Activated CD8-positive, alpha-beta T cell treated with anti-CD3 and anti-CD28 coated beads for 36 hours (primary cell): ENCODE results near the gene CAV1. TPM values are rescaled to one million over a fixed set of nuclear protein-coding genes. Genes with fewer than 3 reads are reported as not detected.

Experiments used
- ATAC-seq: fragments of 200-7000 bp; cut with Tn5 transposase; one replicate; pipeline ENCODE4 v1.10.0; 2021; ENCODE audit warnings: mild to moderate bottlenecking, moderate library complexity
- CTCF ChIA-PET: fragments of 350-600 bp; sonication (Branson Sonifier 250); formaldehyde crosslinking; loops from one replicate; lab custom pipeline; 2021; ENCODE audit warnings: antibody characterized with exemption; lab: Charles Lee
- POLR2A ChIA-PET: fragments of 350-600 bp; sonication (Branson Sonifier 250); formaldehyde crosslinking; loops from one replicate; lab custom pipeline; 2021; ENCODE audit warnings: antibody characterized with exemption; lab: Charles Lee
- DNase-seq: peaks from one replicate; pipeline ENCODE4 v3.0.0-alpha.2; 2020
- H3K27ac Mint-ChIP-seq: one replicate; pipeline ENCODE4 v1.8.0; 2021; ENCODE audit warnings: mild to moderate bottlenecking, mixed read lengths
- H3K27me3 Mint-ChIP-seq: one replicate; pipeline ENCODE4 v1.8.0; 2021; ENCODE audit warnings: mixed read lengths
- H3K36me3 Mint-ChIP-seq: one replicate; pipeline ENCODE4 v1.8.0; 2021; ENCODE audit warnings: low read depth, mixed read lengths
- H3K4me1 Mint-ChIP-seq: one replicate; pipeline ENCODE4 v1.8.0; 2021; ENCODE audit warnings: low read depth, mixed read lengths
- H3K4me3 Mint-ChIP-seq: one replicate; pipeline ENCODE4 v1.8.0; 2021; ENCODE audit warnings: mild to moderate bottlenecking, moderate library complexity, mixed read lengths
- H3K9me3 Mint-ChIP-seq: one replicate; pipeline ENCODE4 v1.8.0; 2021; ENCODE audit warnings: mixed read lengths
- intact Hi-C: fragments of 100-400 bp; cut with micrococcal nuclease; formaldehyde crosslinking; loops from one replicate; pipeline ENCODE4 v1.10.0; 2022
- total RNA-seq, 2 experiments: library from RNA; stranded (reverse); gene quantifications; one replicate each; pipeline ENCODE4 v1.2.3, GENCODE V29; 2021
- TF ChIP-seq, protein P1 (sequence below): fragments of 200-600 bp; IDR thresholded peaks from one replicate; pipeline ENCODE4 v1.8.0; 2022; ENCODE audit warnings: antibody characterized with exemption, mild to moderate bottlenecking

CAV1 gene
- total RNA-seq, 2 experiments from 2014 or later: 0.18 to 0.74 TPM

DNA sequence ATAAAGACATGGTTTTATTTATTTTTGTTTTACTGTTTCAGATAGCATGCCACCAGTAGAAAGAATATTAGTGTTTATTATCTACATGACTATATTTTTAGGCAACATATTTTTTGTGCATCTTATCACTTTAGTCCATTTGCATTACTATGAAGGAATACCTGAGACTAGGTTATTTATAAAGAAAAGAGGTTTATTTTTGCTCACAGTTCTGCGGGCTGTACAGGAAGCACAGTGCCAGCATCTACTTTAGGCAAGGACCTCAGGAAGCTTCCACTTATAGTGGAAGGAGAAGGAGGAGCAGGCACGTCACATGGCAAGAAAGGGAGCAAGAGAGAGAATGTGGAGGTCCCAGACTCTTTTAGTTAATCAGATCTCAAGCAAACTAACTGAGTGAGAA lies 19.6 kb upstream of the CAV1 start:
- intact Hi-C loops: no loop called here
- ChIA-PET POLR2A (no interaction called here), CTCF (interaction anchor here (1.2 kb wide), 1 partner anchor 17 kb away, joined by 3 read pairs; no protein-coding TSS in a partner anchor)
- Mint-ChIP-seq H3K27ac (no peak overlapping the region), H3K36me3 (no peaks in the 10 kb centered on the region), H3K4me3 (no peak overlapping the region), H3K27me3 (peaks cover 38% of the 10 kb centered on the region), H3K4me1 (peaks cover 7% of the 10 kb centered on the region), H3K9me3 (no peaks in the 10 kb centered on the region)
- TF ChIP-seq, protein P1, sequence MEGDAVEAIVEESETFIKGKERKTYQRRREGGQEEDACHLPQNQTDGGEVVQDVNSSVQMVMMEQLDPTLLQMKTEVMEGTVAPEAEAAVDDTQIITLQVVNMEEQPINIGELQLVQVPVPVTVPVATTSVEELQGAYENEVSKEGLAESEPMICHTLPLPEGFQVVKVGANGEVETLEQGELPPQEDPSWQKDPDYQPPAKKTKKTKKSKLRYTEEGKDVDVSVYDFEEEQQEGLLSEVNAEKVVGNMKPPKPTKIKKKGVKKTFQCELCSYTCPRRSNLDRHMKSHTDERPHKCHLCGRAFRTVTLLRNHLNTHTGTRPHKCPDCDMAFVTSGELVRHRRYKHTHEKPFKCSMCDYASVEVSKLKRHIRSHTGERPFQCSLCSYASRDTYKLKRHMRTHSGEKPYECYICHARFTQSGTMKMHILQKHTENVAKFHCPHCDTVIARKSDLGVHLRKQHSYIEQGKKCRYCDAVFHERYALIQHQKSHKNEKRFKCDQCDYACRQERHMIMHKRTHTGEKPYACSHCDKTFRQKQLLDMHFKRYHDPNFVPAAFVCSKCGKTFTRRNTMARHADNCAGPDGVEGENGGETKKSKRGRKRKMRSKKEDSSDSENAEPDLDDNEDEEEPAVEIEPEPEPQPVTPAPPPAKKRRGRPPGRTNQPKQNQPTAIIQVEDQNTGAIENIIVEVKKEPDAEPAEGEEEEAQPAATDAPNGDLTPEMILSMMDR: no peak
- no peak for DNase-seq
- ATAC-seq: no peak

DNA sequence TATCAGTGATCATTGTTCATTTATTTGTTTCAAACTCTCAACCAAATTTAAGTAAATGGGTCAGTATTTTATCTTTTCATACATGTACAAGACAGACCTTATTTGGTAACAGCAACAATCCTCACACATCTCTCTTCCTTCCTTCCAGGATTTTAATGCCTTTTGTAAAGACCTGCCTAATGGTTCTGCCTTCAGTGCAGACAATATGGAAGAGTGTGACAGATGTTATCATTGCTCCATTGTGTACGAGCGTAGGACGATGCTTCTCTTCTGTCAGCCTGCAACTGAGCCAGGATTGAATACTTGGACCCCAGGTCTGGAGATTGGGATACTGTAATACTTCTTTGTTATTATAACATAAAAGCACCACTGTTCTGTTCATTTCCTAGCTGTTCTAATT lies 19.0 kb upstream of the CAV1 start:
- peaks cover 32% of the 10 kb centered on the region for H3K27me3 Mint-ChIP-seq
- POLR2A ChIA-PET: no interaction called here
- CTCF ChIA-PET: no interaction called here
- DNase-seq: no peak
- H3K4me3 Mint-ChIP-seq: no peak overlapping the region
- no peak overlapping the region for H3K27ac Mint-ChIP-seq
- no peak for ATAC-seq
- no peaks in the 10 kb centered on the region for H3K36me3 Mint-ChIP-seq
- H3K9me3 Mint-ChIP-seq: no peaks in the 10 kb centered on the region
- intact Hi-C loops: no loop called here
- peaks cover 2% of the 10 kb centered on the region for H3K4me1 Mint-ChIP-seq
- TF ChIP-seq, protein P1: no peak

DNA sequence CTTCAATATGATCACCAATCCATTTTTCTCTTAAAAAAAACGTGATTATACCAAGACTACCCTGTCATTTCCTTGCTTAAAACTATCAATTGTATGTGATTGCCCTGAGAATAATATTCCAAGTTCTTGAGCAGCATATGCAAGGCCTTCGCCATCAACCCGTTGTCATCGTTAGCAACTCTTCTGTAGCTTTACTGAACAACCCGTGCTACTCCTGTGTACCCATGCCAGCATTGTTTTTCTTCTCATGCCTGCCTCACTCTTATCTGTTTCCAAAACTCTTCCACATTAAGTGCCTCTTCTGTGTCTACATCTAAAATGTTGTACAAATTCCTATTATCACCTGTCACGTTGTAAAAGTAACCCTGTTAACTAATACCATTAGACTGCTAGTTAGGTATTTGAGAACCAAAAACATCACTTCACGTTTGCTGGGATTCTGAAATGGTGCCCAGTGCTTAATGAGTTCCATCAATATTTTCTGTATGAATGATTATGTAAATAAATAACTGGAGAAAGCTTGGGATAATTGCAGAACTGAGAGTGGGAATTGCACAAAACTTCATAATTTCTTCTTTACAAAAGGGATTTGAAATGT lies 14.8 kb upstream of the CAV1 start:
- Mint-ChIP-seq H3K4me3 (no peak overlapping the region), H3K36me3 (no peaks in the 10 kb centered on the region), H3K27ac (no peak overlapping the region), H3K27me3 (peaks cover 21% of the 10 kb centered on the region), H3K4me1 (peaks cover 12% of the 10 kb centered on the region), H3K9me3 (no peaks in the 10 kb centered on the region)
- ATAC-seq (no peak), DNase-seq (no peak)
- CTCF ChIA-PET: interaction anchor here (1.4 to 2.8 kb wide), 2 partner anchors 8 to 16 kb away, joined by 4 to 12 read pairs; no protein-coding TSS in a partner anchor
- POLR2A ChIA-PET: no interaction called here
- intact Hi-C loops: no loop called here
- TF ChIP-seq, protein P1: no peak

DNA sequence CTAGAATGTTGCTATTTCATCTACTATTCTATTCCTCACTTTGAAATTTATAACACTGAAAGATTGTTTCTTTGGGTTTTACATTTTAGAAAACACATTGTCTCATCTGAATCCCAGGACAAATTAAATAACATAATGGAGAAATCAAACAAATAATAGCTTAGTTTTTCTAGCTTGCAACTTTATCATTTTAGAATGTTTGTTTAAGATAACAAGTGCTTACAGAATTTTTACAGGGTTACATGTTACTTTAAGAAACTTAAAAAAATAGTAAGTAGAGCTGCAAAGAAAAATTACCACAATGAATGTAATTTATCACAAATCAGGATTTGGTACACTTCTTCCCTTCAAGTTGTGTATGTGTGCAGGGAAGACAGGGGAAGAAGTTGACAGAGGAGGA lies 14.0 kb upstream of the CAV1 start:
- H3K4me3 Mint-ChIP-seq: no peak overlapping the region
- H3K27ac Mint-ChIP-seq: no peak overlapping the region
- TF ChIP-seq, protein P1: no peak
- H3K4me1 Mint-ChIP-seq: peaks cover 12% of the 10 kb centered on the region
- intact Hi-C loops: no loop called here
- H3K36me3 Mint-ChIP-seq: no peaks in the 10 kb centered on the region
- no peaks in the 10 kb centered on the region for H3K9me3 Mint-ChIP-seq
- POLR2A ChIA-PET: no interaction called here
- peaks cover 22% of the 10 kb centered on the region for H3K27me3 Mint-ChIP-seq
- CTCF ChIA-PET: interaction anchor here (1.4 to 2.8 kb wide), 2 partner anchors 9 to 15 kb away, joined by 4 to 12 read pairs; no protein-coding TSS in a partner anchor
- no peak for DNase-seq
- no peak for ATAC-seq
